ENCODE results near the gene CTPS2.
"Not testable (repeated sequence)": the region's sequence is repeated elsewhere in the genome, so short reads cannot be mapped to it uniquely, and the experiment has no call there.

CTPS2 gene

GRCh38 chrX:16603822-16604221 is 108.6 kb downstream of the CTPS2 start:
- no peak for DNase-seq (ENCODE audit: low read depth)

- not testable (repeated sequence) for DNase-seq (ENCODE audit: low read depth)
These were observed 109.2 kb downstream of the CTPS2 start for GRCh38 chrX:16603235-16603634.

DNA sequence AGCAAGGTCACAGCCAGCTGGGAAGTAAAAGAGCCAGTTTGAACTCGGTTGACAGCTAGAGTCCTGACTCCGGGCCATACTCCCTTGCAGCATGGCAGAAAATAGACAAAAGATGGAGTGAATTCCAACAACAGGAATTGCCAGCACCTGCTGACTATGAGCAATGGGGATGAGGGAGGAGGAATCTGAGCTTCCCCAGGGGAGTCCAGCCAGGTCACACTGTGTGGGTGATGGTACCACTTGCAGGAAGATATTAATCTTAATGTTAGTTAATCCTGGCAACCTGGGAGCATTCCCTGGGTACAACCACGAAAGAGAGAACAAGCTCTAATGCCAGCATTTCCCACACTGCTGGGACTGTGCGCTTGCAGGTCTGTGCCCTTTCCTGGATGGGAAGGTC is 110.6 kb downstream of the CTPS2 start:
- DNase-seq (ENCODE audit: low read depth), result no peak

- no peak for DNase-seq (ENCODE audit: low read depth)
These were observed 118.0 kb downstream of the CTPS2 start for GRCh38 chrX:16594490-16594889.

GRCh38 chrX:16593801-16594200 is 118.7 kb downstream of the CTPS2 start:
- DNase-seq (ENCODE audit: low read depth), result no peak

DNA sequence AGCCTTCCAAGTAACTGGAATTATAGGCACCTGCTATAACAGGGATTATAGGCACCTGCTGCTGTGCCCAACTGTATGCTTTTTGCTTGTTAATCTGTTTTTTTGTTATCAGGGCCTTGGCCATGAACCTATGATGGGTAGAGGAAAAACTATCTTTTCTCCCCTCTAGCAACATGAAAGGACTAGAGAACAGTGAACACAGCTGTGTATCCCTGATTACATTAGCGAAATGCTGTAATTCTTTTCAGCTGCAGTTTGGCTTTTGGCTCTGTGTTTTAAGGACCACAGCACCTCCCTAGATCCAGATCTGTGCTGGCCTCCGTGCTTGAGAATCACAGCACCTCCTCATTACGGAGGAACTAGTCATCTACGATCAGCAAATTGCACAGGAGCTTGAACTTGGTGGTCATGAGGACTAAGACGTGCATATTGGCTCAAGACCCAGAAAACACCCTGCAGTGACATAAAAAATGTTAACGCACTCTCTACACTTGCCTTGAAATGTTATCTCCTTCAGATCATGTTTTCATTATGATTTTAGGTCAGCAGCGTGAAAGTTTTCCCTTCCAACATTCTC is 120.2 kb downstream of the CTPS2 start:
- no peak for DNase-seq (ENCODE audit: low read depth)

DNA sequence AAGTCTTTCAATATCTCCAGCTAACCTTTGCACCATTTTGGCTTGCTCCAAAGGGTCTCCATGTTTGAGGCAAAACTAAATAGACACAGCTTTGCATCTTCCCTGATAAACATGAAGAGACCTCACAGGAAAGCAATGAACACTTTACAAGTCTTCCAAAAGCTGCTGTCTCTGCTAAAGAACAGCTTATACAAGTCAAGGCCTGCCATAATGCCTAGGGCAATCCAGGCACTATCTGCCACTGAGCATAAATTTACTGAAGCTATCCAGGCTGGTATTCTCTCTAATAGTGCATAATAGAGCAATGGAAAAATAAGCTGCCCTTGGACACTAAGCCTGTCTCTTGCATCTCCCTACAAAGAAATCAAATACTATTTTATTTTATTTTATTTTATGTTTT is 122.6 kb downstream of the CTPS2 start:
- no peak for DNase-seq (ENCODE audit: low read depth)

GRCh38 chrX:16589211-16589610 is 123.3 kb downstream of the CTPS2 start:
- DNase-seq (ENCODE audit: low read depth), result peak; percentile 43

GRCh38 chrX:16588266-16588665 is 124.2 kb downstream of the CTPS2 start:
- DNase-seq (ENCODE audit: low read depth), result no peak

DNA sequence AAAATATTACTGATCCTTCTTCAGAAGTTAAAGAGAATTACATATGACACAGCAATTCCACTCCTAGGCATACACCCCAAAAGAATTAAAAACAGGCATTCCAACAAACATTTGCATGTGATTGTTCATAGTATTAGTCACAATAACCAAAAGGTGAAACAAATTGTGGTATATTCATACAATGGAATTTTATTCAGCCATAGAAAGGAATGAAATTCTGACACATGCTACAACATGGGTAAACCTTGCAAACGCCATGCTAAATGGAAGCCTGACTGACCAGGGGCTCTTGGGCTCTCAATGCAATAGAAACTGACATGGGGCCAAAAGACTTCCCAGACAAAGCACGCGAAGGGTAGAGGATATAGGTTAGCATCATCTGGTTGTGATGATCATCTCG is 124.6 kb downstream of the CTPS2 start:
- no peak for DNase-seq (ENCODE audit: low read depth)

DNA sequence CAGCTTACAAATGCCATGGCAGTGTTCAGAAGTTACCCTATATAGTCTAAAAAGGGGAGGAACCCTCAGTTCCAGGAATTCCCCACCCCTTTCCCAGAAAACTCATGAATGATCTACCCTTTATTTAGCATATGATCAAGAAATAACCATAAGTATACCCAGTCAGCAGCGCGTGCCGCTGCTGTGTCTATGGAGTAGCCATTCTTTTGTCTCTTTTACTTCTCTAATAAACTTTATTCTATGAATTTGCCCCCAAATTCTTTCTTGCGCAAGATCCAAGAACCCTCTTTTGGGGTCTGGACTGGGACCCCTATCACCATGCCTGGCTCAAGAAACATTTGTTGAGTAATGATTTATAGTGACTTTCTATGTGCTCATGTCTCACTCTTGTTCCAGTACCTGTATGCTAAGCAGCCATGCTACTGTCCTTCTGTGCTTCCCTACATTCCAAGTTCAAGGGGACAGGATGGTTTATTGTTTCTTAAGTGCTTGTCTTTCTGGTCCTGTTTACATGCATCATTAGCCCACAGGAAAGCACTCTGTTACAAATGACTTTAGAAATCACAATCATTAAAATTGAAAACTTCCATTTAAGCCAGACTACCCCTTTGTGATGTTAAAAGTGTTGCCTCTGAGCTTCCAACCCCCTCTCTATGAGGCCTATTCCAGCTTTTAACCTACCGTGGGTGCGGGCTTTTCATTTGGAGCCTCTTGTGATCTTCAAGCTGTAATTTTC is 125.9 kb downstream of the CTPS2 start:
- DNase-seq (ENCODE audit: low read depth), result no peak

DNA sequence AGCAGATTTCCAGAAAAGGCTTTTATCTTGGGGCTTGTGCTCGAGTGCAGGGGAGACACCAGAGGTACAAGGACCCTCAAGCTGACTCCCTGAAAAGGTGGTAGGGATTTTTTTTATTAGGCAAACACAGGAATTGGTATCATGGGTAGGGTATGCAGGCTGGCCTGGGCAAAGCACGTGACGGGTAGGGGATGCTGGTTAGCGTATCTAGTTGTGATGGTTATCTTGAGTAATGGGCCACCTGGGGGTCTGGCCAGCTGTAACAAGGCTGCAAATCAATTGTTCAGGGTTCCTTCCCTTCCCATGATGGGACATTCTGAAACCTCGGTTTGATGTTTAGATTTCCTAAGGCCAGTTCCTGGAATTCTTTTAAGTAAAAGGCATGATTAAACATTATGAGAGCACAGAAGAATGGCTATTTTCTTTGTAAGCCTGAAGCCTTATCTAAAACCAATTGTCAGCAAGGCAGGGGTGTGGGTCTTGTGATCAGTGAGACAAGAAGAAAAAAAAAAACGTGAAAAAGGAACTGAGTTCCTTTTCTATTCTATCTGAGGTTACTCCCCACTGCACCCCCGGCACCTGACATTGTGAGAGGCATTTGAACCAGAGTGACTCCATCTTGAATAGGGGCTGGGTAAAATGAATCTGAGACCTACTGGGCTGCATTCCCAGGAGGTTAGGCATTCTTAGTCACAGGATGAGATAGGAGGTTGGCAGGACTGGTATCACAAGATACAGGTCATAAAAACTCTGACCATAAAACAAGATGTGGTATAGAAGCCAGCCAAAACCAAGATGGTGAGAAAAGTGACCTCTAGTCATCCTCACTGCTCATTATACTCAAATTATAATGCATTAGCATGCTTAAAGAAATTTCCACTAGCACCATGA is 126.7 kb downstream of the CTPS2 start:
- no peak for DNase-seq (ENCODE audit: low read depth)

DNA sequence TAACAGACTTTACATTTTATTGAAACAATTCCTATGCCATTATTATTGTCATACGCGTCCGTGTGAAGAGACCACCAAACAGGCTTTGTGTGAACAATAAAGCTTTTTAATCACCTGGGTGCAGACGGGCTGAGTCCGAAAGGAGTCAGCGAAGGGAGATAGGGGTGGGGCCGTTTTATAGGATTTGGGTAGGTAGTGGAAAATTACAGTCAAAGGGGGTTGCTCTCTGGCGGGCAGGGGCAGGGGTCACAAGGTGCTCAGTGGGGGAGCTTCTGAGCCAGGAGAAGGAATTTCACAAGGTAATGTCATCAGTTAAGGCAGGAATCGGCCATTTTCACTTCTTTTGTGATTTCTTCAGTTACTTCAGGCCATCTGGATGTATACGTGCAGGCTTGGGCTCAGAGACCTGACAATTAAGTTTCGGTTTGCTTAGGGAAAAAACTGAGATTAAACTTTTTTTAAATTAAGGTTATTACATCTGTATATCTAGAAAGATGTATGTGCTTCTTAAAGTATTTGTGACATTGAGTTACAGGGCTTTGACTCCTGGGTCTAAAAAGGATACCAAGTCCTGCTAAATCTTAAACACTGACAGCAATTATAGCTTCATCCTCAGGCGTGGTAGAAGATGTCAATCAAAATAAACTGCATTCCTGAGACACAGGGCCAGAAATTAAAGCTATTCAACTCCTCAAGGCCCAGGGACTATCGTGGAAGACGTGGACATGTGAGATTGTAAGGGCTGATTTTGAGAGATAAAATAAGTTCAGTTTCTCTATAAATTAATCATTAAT is 132.3 kb downstream of the CTPS2 start:
- not testable (repeated sequence) for DNase-seq (ENCODE audit: low read depth)

DNA sequence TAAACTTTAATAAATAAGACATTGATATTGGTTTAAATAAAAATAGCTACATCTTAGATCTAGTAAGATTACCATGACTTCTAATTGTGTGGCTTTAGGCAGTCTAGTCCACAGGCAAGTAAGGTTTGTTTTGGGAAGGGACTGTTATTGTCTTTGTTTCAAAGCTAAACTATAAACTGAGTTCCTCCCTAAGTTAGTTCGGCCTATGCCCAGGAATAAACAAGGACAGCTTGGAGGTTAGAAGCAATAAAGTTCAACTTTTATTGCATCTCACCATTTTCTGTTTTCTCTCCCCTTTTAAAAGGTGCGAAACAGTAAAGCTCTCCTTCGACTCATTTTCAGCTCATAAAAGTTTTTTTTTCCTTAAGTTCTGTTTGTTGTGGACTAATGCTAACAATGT is 133.0 kb downstream of the CTPS2 start:
- no peak for DNase-seq (ENCODE audit: low read depth)

GRCh38 chrX:16578218-16578617 is 134.3 kb downstream of the CTPS2 start:
- DNase-seq (ENCODE audit: low read depth), result peak; percentile 45

DNA sequence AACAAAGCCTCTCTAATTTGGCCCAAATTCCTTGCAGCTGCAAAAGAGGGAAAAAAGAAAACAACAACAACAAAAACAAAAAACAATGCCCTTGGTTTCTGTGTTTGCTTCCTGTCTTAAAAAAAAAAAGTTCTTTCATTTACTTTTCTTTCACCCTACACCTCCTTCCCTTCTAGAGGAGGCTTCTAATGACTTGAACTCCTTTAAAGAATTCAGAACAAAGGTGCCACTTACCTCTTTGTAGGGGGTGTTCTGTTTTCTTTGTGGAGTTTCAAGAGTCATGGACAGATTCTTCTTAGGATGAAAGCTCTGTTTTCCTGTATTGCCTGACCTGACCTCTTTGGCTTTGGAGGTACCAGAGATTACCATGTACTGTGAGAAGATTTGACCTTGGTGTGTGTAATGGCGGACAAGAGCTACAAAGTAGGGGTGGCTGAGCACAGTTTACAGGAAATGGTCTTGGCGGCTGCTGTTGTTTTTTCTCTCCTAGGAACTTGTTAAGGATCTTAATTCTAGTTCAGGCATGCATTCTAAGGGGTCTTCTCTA is 134.9 kb downstream of the CTPS2 start:
- DNase-seq (ENCODE audit: low read depth), result no peak

- not testable (repeated sequence) for DNase-seq (ENCODE audit: low read depth)
These were observed 137.1 kb downstream of the CTPS2 start for GRCh38 chrX:16575388-16575787.

- DNase-seq (ENCODE audit: low read depth), result peak; percentile 63
These were observed 138.7 kb downstream of the CTPS2 start for GRCh38 chrX:16573781-16574180.

GRCh38 chrX:16567681-16568080 is 144.8 kb downstream of the CTPS2 start:
- no peak for DNase-seq (ENCODE audit: low read depth)

DNA sequence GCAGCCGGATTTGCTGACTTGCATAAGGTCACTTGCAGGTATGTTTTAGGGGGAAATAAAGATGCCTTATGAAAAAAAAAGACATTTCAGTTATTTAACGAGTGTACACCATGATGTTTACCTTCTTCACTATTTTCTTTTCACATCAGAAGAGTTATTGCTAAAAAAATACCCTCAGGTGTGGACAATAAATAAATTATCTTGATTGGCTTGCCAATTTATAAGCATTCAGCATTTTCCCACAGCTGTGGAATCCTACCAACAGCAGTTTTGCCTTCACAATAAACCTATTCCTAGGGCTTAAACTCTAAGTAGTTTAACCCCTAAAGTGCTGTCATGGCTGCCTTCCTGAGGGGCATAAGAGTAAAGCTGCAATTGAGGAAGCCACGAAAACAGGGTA is 145.9 kb downstream of the CTPS2 start:
- DNase-seq (ENCODE audit: low read depth), result no peak

DNA sequence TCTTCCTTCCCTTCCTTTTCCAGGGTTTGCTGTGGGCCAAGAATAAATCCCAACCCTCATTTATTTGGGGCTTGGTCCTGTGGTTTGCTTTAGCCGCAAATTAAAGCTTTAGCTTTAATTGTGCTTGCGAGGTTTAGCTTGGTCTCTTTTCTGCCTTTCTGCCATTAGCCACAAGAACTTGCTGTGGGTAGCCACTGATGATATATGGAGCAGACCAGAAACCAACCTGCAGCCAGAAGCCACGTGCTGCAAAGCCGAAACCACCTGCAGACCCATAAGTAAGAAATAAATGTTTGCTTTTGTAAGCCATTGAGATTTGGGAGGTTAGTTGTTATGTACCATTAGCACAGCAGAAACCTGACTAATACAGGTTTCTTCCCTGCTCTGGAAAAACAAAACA is 152.3 kb downstream of the CTPS2 start:
- DNase-seq (ENCODE audit: low read depth), result no peak

GRCh38 chrX:16559206-16559619 is 153.3 kb downstream of the CTPS2 start:
- peak; percentile 86 for DNase-seq (ENCODE audit: low read depth)
